OCI-LY7 (cell line): ENCODE data around the gene TNS1.

Experiments used
- EZH2phosphoT487 ChIP-seq: fragments of 200-600 bp; sonication (generic); IDR thresholded peaks from 2 replicates; pipeline ENCODE4 v1.6.1; 2018; ENCODE audit warnings: low read depth, borderline replicate concordance, mild to moderate bottlenecking, mixed run types, antibody characterized with exemption, low read length, moderate library complexity, mixed read lengths
- TF ChIP-seq, protein P1 (sequence below): fragments of 200-600 bp; sonication (generic); conservative IDR thresholded peaks from 2 replicates; pipeline ENCODE4 v1.5.1; 2014; ENCODE audit warnings: mild to moderate bottlenecking, antibody characterized with exemption, low read length, moderate library complexity, mixed read lengths

DNA sequence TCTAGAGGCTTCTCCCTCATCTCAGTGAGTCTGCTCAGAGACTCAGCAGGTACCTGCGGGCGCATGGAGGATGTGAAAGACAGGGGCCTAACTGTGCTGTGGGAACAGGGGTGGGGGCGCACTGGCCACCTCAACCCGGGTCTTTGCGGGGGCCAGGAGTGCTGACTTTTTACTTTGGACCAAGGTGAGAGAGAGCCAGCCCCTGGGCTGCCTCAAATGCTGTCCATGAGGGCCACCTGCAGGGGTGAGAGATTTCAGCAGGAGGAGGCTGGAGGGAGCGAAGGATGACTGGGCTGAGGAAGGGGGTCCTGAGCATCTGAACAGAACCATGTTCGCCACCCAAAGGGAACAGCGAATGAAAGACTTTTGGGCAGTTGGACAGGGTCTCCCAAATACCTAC lies 129.4 kb downstream of the TNS1 start:
- TF ChIP-seq, protein P1, sequence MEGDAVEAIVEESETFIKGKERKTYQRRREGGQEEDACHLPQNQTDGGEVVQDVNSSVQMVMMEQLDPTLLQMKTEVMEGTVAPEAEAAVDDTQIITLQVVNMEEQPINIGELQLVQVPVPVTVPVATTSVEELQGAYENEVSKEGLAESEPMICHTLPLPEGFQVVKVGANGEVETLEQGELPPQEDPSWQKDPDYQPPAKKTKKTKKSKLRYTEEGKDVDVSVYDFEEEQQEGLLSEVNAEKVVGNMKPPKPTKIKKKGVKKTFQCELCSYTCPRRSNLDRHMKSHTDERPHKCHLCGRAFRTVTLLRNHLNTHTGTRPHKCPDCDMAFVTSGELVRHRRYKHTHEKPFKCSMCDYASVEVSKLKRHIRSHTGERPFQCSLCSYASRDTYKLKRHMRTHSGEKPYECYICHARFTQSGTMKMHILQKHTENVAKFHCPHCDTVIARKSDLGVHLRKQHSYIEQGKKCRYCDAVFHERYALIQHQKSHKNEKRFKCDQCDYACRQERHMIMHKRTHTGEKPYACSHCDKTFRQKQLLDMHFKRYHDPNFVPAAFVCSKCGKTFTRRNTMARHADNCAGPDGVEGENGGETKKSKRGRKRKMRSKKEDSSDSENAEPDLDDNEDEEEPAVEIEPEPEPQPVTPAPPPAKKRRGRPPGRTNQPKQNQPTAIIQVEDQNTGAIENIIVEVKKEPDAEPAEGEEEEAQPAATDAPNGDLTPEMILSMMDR = no peak
- TF ChIP-seq EZH2phosphoT487 = no peak
